ENCODE results near the gene SRP68.
"Not testable (repeated sequence)": the region's sequence is repeated elsewhere in the genome, so short reads cannot be mapped to it uniquely, and the experiment has no call there.

SRP68 gene

GRCh38 chr17:76076765-76077583 is 4.7 kb upstream of the SRP68 start:
- no peak for DNase-seq (ENCODE audit: low read depth in 2 of 2)

GRCh38 chr17:76076146-76076764 is 3.9 kb upstream of the SRP68 start:
- no peak for DNase-seq (ENCODE audit: low read depth in 2 of 2)

- DNase-seq (ENCODE audit: low read depth in 2 of 2), result no peak
Observed at GRCh38 chr17:76075364-76076145, 3.2 kb upstream of the SRP68 start.

- DNase-seq (ENCODE audit: low read depth in 2 of 2), result no peak
Observed at GRCh38 chr17:76074390-76075363, 2.4 kb upstream of the SRP68 start, which contains the start of gene GALR2. GALR2 (plus strand) TSS chr17:76074781; CDS start chr17:76074884, 103 bp downstream.

- DNase-seq (ENCODE audit: low read depth in 2 of 2), result no peak
Observed at GRCh38 chr17:76071531-76072147, 678 bp downstream of the SRP68 start.

DNA sequence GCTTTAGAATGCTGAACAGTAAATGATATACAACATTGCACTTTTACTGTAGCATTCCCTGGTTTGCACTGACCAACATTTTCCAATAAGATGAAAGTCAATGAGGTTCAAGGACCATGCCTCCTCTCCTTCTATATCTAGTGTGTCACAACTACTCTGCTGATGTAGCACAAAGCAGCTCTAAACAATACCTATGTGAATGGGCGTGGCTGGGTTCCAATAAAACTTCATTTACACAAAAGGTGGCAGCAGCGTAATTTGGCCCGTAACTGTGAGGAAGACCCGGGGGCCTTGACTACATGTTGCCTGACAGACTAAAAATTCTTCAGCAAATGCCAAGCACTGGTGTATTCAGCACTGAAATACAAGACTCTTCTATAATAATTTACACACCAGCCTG is 6.5 kb downstream of the SRP68 start:
- no peak for DNase-seq (ENCODE audit: low read depth in 2 of 2)

- no peak for DNase-seq (ENCODE audit: low read depth in 2 of 2)
Observed at GRCh38 chr17:76063875-76064546, 8.3 kb downstream of the SRP68 start.

DNA sequence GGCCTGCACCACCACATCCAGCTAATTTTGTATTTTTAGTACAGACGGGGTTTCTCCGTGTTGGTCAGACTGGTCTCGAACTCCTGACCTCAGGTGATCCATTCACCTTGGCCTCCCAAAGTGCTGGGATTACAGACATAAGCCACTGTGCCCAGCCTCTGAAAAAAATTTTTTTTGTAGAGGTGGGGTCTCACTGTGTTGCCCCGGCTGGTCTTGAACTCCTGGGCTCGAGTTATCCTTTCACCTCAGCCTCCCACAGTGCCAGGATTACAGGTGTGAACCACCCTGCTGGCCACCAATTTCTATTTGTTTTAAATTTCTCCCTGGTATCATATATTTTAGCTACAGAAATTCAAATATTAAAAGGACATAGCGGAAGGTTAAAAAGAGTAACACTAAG is 14.1 kb downstream of the SRP68 start:
- DNase-seq (ENCODE audit: low read depth in 2 of 2), result not testable (repeated sequence)

DNA sequence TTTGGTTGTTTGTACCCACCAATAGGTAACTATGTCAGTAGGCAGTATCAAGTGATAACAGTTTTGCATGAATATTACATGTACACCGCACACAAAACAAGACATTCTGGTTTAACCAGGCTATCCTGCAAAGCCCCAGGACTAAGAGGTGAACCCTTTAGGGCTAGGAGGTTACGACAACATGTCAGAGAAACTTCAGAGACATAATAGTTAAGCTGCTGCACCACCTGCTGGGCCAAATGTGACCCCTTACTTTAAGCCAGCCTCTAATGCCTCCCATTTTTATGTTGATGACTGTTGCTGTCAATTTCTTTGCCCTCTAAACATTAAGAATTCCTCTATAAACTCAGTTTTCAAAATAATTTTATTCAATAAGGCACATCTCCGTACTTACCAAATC is 15.4 kb downstream of the SRP68 start:
- DNase-seq (ENCODE audit: low read depth in 2 of 2), result no peak

GRCh38 chr17:76054112-76054476 is 18.2 kb downstream of the SRP68 start:
- no peak for DNase-seq (ENCODE audit: low read depth in 2 of 2)

DNA sequence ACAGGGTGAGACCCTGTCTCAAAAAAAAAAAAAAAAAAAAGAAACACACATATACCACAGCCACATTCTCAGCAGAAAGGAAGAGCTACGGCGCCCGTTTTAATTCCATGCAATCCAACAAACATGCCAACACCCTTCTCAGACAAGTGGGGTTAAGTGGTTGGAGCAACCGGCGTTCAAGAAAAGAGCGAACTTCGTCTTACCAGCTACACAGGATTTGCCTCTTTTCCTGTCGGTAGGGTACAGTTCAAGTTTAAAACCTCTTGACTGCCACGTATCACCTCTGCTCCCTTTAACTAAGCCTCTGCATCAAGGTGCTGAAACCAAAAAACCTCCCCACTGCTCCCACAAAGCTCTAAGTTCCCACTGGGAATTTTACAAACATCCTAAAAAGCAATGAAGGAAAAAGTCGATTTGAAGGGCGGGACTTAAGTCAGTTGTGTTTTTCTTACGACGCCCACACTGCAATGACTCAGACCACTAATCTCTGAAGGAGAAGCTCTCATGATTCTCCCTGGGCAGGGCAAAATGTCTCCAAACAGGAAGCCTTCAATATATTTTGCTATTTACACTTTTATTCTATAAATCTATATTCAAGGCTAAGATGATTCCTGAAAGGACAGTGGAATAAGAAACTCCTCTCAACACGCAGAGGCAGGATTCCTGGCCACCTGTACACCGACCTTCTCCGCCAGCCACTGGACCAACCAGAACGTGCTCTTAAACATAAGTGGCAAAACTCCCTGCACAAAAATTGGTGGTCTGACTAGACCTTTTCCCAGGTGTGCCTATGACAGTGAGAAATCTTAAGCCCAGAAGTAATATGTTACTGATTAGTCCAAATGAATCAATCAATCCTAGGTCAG is 18.8 kb downstream of the SRP68 start:
- DNase-seq (ENCODE audit: low read depth in 2 of 2), result no peak

DNA sequence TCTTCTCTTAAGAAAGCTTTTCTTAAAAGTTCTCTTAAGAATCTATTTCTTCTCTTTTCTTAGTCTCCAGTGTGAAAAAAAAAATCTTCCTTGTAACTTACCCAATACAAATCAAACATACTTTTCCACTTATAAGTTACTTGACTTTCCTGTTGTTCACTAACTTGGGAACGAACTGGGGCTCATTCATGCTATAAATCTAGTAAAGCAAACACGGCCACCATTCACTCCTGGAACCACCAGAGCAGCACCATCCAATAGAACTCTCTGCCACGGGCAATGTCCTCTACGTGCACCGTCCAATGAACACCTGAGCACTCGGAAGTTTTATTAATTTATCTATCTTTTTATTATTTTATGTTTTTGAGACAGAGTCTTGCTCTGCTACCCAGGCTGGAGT is 20.8 kb downstream of the SRP68 start:
- no peak for DNase-seq (ENCODE audit: low read depth in 2 of 2)

DNA sequence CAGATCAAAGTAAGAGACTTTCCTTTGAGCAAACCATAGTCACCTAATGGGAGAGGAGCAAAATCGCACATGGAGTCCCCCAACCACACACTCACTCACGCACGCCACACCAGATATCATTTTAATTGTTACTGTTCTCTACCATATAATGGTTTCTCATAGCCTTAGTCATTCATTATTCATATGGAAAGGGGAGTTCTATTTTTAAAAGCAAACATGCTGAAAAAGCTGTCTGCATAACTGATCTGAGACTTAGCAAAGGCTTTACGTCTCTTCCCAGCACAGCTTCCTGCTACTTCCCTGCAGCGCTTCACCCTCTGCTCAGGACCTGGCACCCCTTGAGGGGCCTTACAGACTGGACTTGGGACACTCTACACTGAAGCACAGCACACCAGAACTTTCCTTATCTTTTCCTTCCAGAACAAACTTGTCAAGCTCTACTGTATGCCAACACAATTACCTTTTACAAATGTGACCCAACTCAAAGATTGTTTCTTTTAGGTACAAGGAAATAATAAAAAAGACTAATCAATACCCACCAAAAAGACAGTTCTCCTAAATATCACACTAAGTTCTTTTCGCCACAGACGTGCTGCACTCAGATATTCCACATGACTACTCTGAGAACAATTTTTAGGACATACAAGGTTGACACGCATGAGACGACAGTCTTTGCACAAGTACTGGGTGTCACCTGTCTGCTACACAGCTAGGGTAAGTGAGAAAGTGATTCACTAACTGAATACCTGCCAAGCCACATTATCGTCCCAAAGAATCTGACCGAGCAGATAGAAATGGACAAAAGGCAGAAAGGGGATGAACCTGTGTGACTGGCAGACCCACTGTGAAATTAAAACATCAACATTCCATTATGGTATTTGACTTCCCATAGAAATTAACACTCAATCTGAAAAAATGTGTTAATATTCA is 21.5 kb downstream of the SRP68 start:
- no peak for DNase-seq (ENCODE audit: low read depth in 2 of 2)

DNA sequence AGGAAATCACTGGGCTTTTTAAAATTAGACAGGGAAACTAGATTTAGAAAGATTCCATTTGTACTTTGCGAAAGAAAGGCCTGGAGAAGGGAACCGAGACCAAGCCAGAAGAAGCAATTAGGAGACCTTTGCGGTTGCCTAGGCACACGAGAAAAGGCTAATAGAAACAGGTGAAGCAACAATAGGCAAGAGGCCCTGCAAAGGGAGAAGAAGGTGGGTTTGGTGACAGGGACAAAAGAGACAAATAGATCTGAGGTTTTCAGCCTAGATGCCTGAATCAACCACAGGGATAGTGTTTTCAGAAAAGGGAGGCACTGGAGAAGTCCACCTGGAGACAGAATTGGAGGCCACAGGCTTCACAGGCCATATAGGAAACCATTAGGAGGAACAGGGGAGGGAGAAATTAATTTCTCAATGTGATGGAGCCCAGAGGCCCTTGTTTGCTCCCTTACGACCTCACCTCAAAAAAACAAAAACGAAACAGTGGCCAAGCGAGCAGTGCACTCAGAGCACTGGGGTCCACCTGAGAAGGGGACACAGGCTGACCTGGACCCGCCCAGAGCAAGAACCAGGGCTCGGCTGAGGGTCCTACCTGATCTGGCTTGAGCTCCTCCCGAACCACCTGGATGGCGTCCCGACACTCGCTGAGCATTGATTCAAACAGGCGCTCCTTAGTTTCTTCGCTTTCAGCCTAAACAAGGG is 22.3 kb downstream of the SRP68 start:
- no peak for DNase-seq (ENCODE audit: low read depth in 2 of 2)

GRCh38 chr17:76049239-76049638 is 23.1 kb downstream of the SRP68 start:
- DNase-seq (ENCODE audit: low read depth in 2 of 2), result no peak

GRCh38 chr17:76048711-76049110 is 23.6 kb downstream of the SRP68 start:
- peak in 1 of 2 experiments; percentile 8 for DNase-seq (ENCODE audit: low read depth in 2 of 2)

DNA sequence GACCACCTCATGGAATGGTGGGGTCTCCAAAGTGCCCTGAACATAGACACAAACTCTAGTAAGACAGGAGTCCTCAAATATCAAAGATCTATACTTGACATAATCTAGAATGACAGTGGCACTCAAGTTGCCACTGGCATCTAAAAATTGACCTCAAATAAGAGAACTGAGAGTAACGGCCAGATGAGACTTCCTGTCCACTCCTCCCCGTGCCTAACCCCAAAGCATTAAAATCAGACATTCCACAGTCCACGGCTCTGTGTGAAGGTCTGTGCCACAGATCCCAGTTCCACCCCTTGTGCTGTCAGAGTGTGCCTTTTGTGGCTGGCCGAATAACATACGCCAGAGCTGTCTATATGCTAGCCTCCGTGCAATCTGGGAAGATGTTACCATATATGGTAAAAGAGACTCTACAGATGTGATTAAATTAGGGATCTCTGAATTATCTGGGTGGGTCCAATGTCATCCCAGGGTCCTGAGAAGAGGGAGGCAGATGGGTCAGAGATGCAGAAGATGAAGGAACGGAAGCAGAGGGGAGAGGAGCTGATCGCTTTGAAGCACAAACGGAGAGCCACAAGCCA is 24.2 kb downstream of the SRP68 start:
- DNase-seq (ENCODE audit: low read depth in 2 of 2), result no peak

Measured in fibroblast of skin of left biceps (primary cell).